Loucy (cell line): ENCODE measurements around the gene ST3GAL3.

Source experiments
- H2AFZ ChIP-seq: fragments of 200-600 bp; sonication (generic); 2 replicates; pipeline ENCODE4 v1.6.0; 2016; ENCODE audit warnings: antibody characterized with exemption, mild to moderate bottlenecking, low read length, moderate library complexity
- H3F3A ChIP-seq: fragments of 200-600 bp; 2 replicates; pipeline ENCODE4 v1.6.0; 2016; ENCODE audit warnings: antibody characterized with exemption, low read depth, mild to moderate bottlenecking
- H3K27me3 ChIP-seq: fragments of 200-600 bp; sonication (generic); 2 replicates; pipeline ENCODE4 v1.6.1; 2014; ENCODE audit warnings: low read length, mild to moderate bottlenecking; ENCODE audit not compliant: insufficient read depth, poor library complexity, severe bottlenecking
- H3K36me3 ChIP-seq: fragments of 200-600 bp; sonication (generic); 2 replicates; pipeline ENCODE4 v1.6.1; 2016; ENCODE audit warnings: low read length; ENCODE audit not compliant: insufficient read depth
- H3K4me1 ChIP-seq: fragments of 200-600 bp; sonication (generic); 2 replicates; pipeline ENCODE4 v1.5.1; 2014; ENCODE audit warnings: low read length, mild to moderate bottlenecking; ENCODE audit not compliant: insufficient read depth, poor library complexity, severe bottlenecking
- H3K4me2 ChIP-seq: fragments of 200-600 bp; sonication (generic); 2 replicates; pipeline ENCODE4 v1.6.0; 2014; ENCODE audit warnings: antibody characterized with exemption, low read length, low read depth, mild to moderate bottlenecking; ENCODE audit not compliant: poor library complexity, severe bottlenecking
- H3K4me3 ChIP-seq: fragments of 200-600 bp; sonication (generic); 2 replicates; pipeline ENCODE4 v1.5.1; 2014; ENCODE audit warnings: low read length, mild to moderate bottlenecking, mixed read lengths; ENCODE audit not compliant: poor library complexity, severe bottlenecking
- H3K79me2 ChIP-seq: fragments of 200-600 bp; sonication (generic); 2 replicates; pipeline ENCODE4 v1.6.1; 2014; ENCODE audit warnings: low read length; ENCODE audit not compliant: insufficient read depth
- H3K9ac ChIP-seq: fragments of 200-600 bp; sonication (generic); 2 replicates; pipeline ENCODE4 v1.6.0; 2014; ENCODE audit warnings: mild to moderate bottlenecking, low read depth, low read length, moderate library complexity; ENCODE audit not compliant: poor library complexity, severe bottlenecking
- H3K9me2 ChIP-seq: fragments of 200-600 bp; sonication (generic); replicated peaks from 2 replicates; pipeline ENCODE4 v1.6.1; 2016; ENCODE audit warnings: low read depth, low read length, mixed read lengths
- H3K9me3 ChIP-seq: fragments of 200-600 bp; sonication (generic); 2 replicates; pipeline ENCODE4 v1.6.1; 2014; ENCODE audit warnings: mild to moderate bottlenecking, antibody characterized with exemption, low read length, low read depth; ENCODE audit not compliant: insufficient read depth
- H4K20me1 ChIP-seq: fragments of 200-600 bp; sonication (generic); 2 replicates; pipeline ENCODE4 v1.6.0; 2014; ENCODE audit warnings: antibody characterized with exemption, low read length, mild to moderate bottlenecking; ENCODE audit not compliant: insufficient read depth, poor library complexity, severe bottlenecking
- EZH2phosphoT487 ChIP-seq: fragments of 200-600 bp; IDR thresholded peaks from 2 replicates; pipeline ENCODE4 v1.6.1; 2018; ENCODE audit warnings: antibody characterized with exemption, mild to moderate bottlenecking, moderate library complexity, borderline replicate concordance
- TF ChIP-seq, protein P1 (sequence below): fragments of 200-600 bp; sonication (generic); conservative IDR thresholded peaks from 2 replicates; pipeline ENCODE4 v1.5.1; 2014; ENCODE audit warnings: mild to moderate bottlenecking, antibody characterized with exemption, low read length

Gene ST3GAL3

DNA sequence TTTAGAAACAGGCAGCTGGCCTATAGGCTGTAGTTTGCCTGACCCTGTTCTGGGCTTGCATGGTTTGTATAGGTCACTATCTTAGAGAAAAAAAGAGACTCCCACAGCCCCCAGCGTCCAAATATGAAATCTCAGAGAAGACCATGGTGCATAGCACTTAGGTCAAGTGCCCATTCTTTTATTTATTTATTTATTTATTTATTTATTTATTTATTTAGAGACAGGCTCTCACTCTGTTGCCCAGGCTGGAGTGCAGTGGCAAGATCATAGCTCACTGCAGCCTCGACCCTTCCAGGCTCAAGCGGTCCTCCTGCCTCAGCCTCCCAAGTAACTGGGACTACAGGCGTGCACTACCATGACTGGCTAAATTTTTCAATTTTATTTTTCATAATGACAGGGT is 175.4 kb downstream of the ST3GAL3 start:
- Histone ChIP-seq H3K4me2 (no peak overlapping the region), H3K79me2 (no peaks in the 10 kb centered on the region), H3K4me1 (peaks cover 23% of the 10 kb centered on the region), H3K9me2 (no peaks in the 10 kb centered on the region), H3K27me3 (no peaks in the 10 kb centered on the region), H3K4me3 (no peak overlapping the region), H4K20me1 (no peaks in the 10 kb centered on the region), H2AFZ (no peak overlapping the region), H3K36me3 (no peaks in the 10 kb centered on the region), H3K9me3 (no peaks in the 10 kb centered on the region), H3F3A (no peaks in the 10 kb centered on the region), H3K9ac (no peak overlapping the region)
- TF ChIP-seq EZH2phosphoT487: no peak
- TF ChIP-seq, protein P1, sequence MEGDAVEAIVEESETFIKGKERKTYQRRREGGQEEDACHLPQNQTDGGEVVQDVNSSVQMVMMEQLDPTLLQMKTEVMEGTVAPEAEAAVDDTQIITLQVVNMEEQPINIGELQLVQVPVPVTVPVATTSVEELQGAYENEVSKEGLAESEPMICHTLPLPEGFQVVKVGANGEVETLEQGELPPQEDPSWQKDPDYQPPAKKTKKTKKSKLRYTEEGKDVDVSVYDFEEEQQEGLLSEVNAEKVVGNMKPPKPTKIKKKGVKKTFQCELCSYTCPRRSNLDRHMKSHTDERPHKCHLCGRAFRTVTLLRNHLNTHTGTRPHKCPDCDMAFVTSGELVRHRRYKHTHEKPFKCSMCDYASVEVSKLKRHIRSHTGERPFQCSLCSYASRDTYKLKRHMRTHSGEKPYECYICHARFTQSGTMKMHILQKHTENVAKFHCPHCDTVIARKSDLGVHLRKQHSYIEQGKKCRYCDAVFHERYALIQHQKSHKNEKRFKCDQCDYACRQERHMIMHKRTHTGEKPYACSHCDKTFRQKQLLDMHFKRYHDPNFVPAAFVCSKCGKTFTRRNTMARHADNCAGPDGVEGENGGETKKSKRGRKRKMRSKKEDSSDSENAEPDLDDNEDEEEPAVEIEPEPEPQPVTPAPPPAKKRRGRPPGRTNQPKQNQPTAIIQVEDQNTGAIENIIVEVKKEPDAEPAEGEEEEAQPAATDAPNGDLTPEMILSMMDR: no peak

GRCh38 chr1:43883321-43883720 is 176.0 kb downstream of the ST3GAL3 start:
- Histone ChIP-seq H3K9me3 (no peaks in the 10 kb centered on the region), H3K36me3 (no peaks in the 10 kb centered on the region), H3K4me3 (no peak overlapping the region), H3K79me2 (no peaks in the 10 kb centered on the region), H3K4me1 (peaks cover 23% of the 10 kb centered on the region), H3K9ac (no peak overlapping the region), H4K20me1 (no peaks in the 10 kb centered on the region), H3F3A (no peaks in the 10 kb centered on the region), H3K9me2 (no peaks in the 10 kb centered on the region), H2AFZ (no peak overlapping the region), H3K27me3 (no peaks in the 10 kb centered on the region), H3K4me2 (no peak overlapping the region)
- no peak for TF ChIP-seq EZH2phosphoT487
- TF ChIP-seq, protein P1: no peak

DNA sequence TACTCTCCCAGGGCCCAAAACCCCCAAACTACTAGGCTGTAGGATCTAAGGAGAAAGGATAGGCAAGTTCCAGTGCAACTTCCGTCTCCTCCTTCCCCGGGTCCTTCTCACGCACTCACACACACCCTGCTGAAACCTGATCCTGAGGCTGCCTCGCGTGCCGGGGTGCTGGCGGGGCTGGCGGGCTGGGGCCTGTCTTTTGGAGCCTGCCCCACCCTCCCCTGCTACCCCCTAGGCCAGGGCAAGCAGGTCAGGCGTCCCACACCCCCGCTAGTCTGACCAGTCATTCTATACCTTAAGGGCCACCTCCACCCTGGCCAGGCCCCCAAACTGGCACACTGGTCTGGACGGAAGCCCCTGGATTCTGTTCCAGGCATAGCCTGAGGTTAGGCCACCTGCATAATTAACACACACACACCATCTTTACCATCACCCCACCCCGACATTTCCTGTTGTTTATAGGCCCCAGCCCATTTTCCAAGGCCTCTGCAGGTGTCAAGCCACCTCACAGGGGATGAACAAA is 178.0 kb downstream of the ST3GAL3 start:
- peaks cover 20% of the 10 kb centered on the region for H3K4me1 ChIP-seq
- H3K4me3 ChIP-seq: no peak overlapping the region
- H3K9me3 ChIP-seq: no peaks in the 10 kb centered on the region
- H3K9ac ChIP-seq: no peak overlapping the region
- no peaks in the 10 kb centered on the region for H3K79me2 ChIP-seq
- H3K4me2 ChIP-seq: no peak overlapping the region
- H3K36me3 ChIP-seq: no peaks in the 10 kb centered on the region
- H3F3A ChIP-seq: no peaks in the 10 kb centered on the region
- no peaks in the 10 kb centered on the region for H3K9me2 ChIP-seq
- H4K20me1 ChIP-seq: no peaks in the 10 kb centered on the region
- TF ChIP-seq, protein P1: no peak
- no peak for TF ChIP-seq EZH2phosphoT487
- H2AFZ ChIP-seq: no peak overlapping the region
- H3K27me3 ChIP-seq: no peaks in the 10 kb centered on the region
